ENCODE results near the gene KCNB1.

The KCNB1 gene

GRCh38 chr20:49424536-49424935, 57.9 kb downstream of the KCNB1 start:
- Histone ChIP-seq H3K27ac (replicated peaks) (no peak overlapping the region), H3K4me3 (replicated peaks; ENCODE audit: insufficient read depth, low read length) (no peak overlapping the region), H3K27me3 (ENCODE audit: insufficient read depth, poor library complexity, severe bottlenecking) (peaks cover 2% of the 10 kb centered on the region)
- no peak for TF ChIP-seq REST (IDR thresholded peaks at IDR 0.05; ENCODE audit: insufficient replicate concordance, low read depth)
- no peak for TF ChIP-seq CTCF (IDR thresholded peaks at IDR 0.05; ENCODE audit: insufficient read depth, low read length)
- no peak for TF ChIP-seq GABPA (IDR thresholded peaks at IDR 0.05; ENCODE audit: low read depth)
- no peak for TF ChIP-seq POLR2AphosphoS5 (IDR thresholded peaks at IDR 0.05; ENCODE audit: low read depth)
- TF ChIP-seq SPI1 (IDR thresholded peaks at IDR 0.05; ENCODE audit: borderline replicate concordance, low read depth), result no peak
- no peak for DNase-seq (ENCODE audit: low read depth in 1 of 2, low spot score in 1 of 2)

- H3K27ac ChIP-seq (replicated peaks), result no peak overlapping the region
- TF ChIP-seq CTCF (IDR thresholded peaks at IDR 0.05; ENCODE audit: insufficient read depth, low read length) (no peak), SPI1 (IDR thresholded peaks at IDR 0.05; ENCODE audit: borderline replicate concordance, low read depth) (no peak), REST (IDR thresholded peaks at IDR 0.05; ENCODE audit: insufficient replicate concordance, low read depth) (no peak), GABPA (IDR thresholded peaks at IDR 0.05; ENCODE audit: low read depth) (no peak), POLR2AphosphoS5 (IDR thresholded peaks at IDR 0.05; ENCODE audit: low read depth) (no peak)
- no peak overlapping the region for H3K4me3 ChIP-seq (replicated peaks; ENCODE audit: insufficient read depth, low read length)
- no peak for DNase-seq (ENCODE audit: low read depth in 1 of 2, low spot score in 1 of 2)
- peaks cover 2% of the 10 kb centered on the region for H3K27me3 ChIP-seq (ENCODE audit: insufficient read depth, poor library complexity, severe bottlenecking)
These were observed 60.3 kb downstream of the KCNB1 start for GRCh38 chr20:49422161-49422560.

DNA sequence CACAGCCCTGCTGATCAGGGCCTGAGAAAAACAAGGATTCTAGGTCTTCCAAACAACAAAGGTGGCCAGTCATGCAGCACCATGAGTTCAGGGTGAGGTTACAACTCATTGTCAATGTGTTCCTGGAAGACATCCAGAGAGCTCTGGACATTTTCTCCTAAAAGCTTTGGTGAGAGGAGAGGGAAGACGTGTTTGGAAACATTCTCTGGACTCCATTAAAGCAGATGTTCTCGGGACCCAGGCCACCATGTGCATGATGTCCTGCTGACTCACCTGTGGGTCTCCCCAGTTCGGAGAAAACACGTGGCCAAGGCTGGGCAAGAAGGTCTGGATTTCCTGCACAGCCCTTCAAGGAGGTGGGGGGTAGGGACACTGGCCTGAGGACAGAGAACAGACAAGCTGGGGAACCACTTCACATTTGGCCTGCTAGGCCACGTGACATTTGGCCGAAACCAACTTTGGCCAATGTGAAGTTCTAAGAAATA, 61.6 kb downstream of the KCNB1 start:
- no peak overlapping the region for H3K4me3 ChIP-seq (replicated peaks; ENCODE audit: insufficient read depth, low read length)
- no peak for TF ChIP-seq CTCF (IDR thresholded peaks at IDR 0.05; ENCODE audit: insufficient read depth, low read length)
- no peak for TF ChIP-seq SPI1 (IDR thresholded peaks at IDR 0.05; ENCODE audit: borderline replicate concordance, low read depth)
- TF ChIP-seq REST (IDR thresholded peaks at IDR 0.05; ENCODE audit: insufficient replicate concordance, low read depth), result no peak
- TF ChIP-seq POLR2AphosphoS5 (IDR thresholded peaks at IDR 0.05; ENCODE audit: low read depth), result no peak
- no peak for TF ChIP-seq GABPA (IDR thresholded peaks at IDR 0.05; ENCODE audit: low read depth)
- H3K27ac ChIP-seq (replicated peaks), result no peak overlapping the region

More for the DNA sequence above, 61.6 kb downstream of the KCNB1 start:
- DNase-seq (ENCODE audit: low read depth in 1 of 2, low spot score in 1 of 2), result no peak
- peaks cover 2% of the 10 kb centered on the region for H3K27me3 ChIP-seq (ENCODE audit: insufficient read depth, poor library complexity, severe bottlenecking)

All from HL-60 (cell line).